ENCODE data around the gene MYOZ2.

MYOZ2 gene

DNA sequence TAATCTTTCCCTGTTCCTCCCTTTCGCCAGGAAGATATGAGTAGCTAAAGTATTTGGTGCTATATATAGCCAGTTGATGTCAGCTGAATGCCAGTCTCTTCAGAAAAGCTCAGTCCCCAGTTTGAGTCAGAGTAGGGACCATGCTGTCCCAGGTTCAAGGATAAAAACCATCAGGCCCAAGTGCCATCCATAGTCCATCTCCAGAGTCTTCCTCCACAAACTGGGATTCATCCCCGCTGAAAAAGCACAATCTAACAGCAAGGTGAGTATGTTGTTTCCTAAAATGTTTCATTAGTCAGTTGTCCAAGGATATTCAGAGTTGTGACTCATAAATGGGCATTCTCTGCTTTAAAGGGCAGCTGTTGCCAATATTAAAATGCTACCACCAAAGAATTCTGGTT, at the start of gene MYOZ2:
Gene MYOZ2 (plus strand): TSS at position 112 of the 401 bp plus-strand sequence. CDS start 694 bp downstream, outside the sequence.
- DNase-seq (ENCODE audit: low read depth in 2 of 2, low spot score in 1 of 2): no peak

DNA sequence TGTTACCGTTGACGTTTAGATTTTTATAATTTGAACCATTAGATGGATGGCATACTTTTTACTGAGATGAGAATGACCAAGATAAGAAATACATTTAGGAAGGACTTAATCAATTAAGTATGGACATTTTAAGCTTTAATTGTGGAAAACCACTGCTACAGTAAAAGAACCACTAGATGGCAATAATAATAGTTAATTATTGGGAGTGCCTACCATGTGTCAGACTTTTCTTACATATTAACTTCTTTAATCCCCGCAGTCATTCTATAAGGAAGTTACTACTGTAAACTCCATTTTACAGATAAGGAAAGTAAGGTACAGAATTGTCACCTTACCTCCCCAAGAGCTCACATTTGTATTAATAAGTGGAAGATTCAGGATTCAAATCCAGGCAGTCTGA, 48.5 kb upstream of the MYOZ2 start:
- DNase-seq (ENCODE audit: low read depth in 2 of 2, low spot score in 1 of 2): no peak

DNA sequence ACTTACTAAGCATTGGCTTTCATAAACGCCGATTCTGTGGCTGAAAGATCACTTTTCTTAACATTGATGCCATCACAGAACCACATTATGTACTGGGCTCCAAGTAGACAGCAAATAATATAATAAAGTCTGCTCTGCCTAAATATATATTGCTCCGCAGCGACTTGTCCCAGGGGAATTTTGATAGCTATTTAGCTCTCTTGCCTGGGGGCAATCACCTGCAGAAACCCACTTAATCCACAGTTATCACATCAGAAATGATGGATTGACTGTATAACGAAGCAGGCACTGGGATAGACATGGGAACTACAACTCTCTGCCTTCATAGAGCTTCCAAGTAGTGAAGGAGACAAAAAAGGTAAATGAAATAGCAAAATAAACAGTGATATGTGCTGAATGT, 48.0 kb upstream of the MYOZ2 start:
- DNase-seq (ENCODE audit: low read depth in 2 of 2, low spot score in 1 of 2): no peak

DNA sequence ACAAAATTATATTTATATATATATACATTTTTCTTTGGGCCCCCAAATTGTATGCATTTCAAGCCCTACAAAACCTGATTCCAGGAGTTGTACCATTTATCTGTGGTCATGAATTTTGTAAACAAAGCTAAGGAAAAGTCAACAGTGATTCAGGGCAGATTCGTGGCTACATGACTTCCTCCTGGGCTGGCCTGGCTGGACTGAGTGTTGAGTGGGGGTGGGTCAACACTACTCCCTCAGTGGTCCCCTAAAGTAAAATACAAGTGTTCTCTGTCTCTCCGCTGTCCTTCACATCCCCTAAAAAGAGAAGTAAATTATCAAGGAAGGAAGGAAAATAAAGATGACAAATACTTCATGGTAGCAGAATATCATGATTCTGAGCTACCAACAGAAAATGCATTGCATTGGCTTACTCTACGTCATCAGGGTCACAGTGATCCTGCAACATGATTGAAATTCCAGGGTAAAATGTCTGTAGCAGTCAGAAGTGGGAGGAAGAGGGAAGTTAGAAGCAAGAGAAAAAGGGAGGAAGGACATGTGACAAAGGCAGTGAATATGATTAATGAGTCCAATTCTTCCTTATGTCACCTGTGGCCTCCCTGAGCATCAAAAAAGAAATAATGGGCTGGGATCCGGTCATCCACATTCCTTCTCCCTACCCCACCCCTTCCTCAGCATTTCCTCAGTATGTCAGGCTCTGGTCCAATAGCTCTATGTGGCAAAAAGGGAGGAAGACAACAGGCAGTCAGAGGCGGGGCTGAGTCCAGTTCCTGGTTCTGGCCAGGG, 42.4 kb upstream of the MYOZ2 start:
- no peak for DNase-seq (ENCODE audit: low read depth in 2 of 2, low spot score in 1 of 2)

DNA sequence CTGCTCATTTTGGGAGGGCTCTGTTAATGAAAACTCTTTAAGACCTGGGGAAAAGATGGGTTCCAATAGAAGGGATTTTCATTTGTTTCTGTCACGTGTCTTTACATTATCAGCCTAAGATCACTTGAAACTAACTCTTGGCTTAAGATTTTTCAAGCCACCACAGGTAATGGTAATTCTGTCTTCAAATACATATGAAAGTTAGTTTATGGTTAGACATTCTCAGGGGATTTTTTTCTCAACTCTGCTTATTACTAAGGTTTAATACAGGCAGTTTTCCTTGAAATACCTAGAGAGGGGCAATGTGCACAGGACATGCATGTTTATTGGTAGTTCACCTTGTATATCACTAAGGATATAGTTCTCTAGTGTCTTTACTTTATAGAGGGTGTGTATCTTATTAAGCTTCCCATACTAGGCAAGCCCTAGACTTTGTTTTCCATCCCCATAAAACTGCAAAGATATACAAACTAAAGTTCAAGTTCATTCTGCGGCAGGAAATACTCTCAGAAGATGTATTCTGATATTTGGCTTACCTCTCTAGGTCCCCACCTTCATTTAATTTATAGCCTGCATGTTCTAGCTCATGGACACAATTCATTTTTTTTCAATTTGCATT, 38.2 kb upstream of the MYOZ2 start:
- DNase-seq (ENCODE audit: low read depth in 2 of 2, low spot score in 1 of 2): no peak

DNA sequence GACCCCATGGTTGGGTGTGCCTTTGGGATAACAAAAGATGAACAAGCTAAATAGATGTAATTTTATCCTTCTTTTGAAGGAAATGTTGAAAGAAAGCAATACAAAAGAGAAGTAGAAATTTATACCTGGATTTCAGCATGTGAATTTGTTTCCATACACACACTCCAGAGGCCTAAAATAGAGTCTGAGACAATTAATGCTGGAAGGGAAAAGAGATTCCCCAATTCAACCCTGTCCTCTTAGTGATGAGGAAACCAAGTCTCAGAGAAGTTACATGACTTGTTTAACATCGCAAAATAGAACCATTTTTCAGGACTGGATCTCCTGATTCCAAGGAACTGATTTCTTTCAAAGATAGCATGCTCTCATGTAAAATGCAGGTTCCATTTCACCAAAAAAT, 37.3 kb upstream of the MYOZ2 start:
- no peak for DNase-seq (ENCODE audit: low read depth in 2 of 2, low spot score in 1 of 2)

DNA sequence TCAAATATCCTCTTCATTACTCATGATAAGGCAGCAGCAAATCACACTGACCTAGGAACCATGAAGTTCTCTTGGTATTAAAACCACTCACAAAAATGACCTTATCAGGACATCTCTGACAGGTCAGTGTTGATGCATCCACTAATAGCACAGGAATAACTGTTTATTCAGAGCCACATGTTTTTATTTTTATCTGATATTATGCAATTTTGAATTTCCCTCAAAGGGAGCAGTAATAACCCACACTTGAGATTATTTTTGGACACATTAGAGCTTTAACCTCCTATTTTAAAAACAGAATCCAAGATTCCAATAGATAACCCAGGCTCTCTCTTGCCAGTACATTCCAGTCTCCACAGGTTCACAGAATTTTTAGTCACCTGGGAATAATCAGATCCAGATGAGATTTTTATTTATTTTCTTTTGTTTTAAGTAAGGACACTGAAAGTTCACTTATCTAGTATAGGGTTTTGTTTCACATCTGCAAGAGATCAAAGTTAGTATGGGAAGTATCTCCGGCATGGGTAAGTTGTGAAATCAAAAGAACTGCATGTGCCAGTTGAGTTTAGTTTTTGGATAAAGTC, 36.3 kb upstream of the MYOZ2 start:
- DNase-seq (ENCODE audit: low read depth in 2 of 2, low spot score in 1 of 2): no peak

DNA sequence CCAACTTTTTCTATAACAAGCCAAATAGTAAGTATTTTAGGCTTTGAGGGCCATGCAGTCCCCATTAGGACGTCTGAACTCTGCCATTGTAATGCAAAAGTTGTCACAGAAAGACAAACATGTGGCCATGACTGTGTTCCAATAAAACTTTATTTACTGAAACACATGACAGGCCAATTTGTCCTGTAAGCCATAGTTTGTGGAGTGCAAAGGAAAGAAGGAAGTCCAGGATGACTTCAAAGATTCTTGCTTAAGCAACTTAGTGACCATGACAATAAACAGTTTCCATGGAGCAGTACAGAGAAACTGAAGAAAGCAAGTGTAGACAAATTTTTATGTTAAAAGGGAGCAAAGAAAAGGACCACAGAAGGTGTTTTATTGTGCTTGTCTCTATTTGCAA, 35.0 kb upstream of the MYOZ2 start:
- no peak for DNase-seq (ENCODE audit: low read depth in 2 of 2, low spot score in 1 of 2)

DNA sequence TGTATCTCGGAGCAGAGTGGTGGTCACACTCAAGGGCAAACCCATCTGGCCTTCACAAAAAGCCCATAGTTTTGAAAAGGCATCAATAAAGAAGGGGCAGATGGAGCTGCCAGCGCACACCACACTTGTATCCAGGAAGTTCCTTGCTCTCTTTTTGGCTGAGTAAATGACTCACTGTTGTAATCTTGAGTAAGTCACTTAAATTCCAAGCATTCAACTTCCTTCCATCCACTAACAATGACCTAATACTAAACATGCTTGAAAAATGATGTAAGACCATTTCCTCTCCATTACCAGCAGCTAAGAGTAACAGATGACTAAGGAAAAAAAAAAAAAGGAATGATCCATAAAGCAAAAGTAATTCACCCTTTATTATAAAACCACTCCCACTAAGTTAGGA, 32.4 kb upstream of the MYOZ2 start:
- DNase-seq (ENCODE audit: low read depth in 2 of 2, low spot score in 1 of 2): no peak

DNA sequence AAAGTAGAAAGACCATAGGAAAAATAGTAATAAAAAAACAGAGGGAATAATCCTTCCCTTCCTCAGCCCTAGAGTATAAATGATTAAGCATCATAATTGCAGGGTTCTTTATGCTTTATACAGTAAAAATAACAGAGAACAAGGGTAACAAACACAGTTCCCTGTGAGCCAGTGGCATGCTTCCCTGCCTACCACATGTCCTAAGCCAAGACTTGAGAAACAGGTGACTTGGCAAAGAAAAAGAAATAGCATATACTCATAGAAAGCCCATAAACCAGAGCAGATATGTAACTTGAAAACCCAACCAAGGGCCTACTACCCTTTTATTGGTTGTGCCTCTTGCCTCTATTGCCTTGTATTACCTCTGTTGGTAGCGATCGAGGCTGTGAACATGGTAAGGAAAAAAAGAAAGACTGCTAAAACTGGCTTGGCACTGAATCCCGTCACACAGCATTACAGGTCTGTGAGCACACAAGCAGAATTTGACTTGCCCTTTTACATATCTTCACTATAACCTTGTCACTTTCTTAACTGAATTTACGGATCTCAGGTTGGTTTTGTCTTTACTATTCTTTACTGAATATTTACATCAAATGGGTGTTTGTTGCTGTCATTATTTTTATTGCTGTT, 30.9 kb upstream of the MYOZ2 start:
- DNase-seq (ENCODE audit: low read depth in 2 of 2, low spot score in 1 of 2): no peak

DNA sequence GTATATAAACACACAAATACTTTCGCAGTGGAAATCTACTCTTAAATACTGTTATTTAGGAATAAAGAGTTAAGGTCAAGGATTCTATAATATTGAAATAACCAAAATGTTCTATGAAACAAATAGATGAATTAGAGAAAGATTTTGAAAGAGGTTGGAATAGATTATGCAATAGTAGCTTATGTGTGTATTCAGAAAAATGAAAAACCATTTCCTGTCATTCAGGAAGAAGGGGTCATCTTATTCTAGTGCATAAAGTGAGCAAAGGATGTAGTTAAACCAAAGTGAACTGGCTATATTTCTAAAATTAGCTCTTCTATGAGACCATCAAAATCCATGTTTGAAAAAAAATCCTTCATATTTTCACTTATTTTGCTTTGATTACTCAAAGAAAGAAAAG, 30.0 kb upstream of the MYOZ2 start:
- DNase-seq (ENCODE audit: low read depth in 2 of 2, low spot score in 1 of 2): no peak

DNA sequence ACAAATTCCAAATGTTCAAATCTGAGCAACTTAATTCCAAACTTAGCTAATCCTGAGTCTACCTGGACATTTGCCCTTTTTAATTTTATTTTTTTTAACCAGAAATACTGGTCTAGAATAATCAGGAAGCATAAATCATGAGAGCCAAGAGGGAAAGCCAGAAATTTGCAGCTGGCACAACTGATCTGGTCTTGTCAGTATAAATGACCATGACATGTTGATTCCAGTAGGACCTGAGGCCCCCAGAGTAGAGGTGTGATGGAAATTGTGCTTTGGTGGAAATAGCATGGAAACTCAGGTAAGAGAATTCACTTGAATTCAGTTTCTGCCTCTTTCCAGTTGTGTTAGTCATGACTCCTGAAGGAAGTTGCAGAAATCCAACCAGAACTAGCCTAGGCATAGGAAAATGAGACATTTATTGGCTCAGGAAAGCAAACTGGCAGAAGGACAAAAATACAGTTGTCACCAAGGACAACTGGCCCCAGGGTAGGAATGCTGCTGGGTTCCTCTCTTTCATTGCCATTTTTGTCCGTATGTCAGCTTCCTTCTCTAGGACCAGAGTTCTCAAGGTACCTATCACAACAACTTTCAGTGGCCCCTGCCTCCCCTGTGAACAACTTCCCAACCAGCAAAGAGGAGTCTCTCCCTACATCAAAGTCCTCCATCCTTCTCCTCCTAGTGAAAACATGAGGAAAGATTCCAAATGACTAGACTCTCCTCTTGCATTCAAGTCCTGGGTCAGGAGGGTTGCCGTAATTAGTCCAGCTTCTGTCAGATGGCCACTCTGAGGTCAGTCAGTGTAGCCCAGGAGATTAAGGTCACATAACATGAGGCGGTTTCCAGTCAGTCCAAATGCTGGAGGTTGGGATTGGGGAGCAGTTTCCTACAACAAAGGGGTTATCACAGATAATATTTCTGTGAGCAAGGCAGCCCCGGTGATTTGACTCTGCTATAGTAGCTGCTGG, 29.3 kb upstream of the MYOZ2 start:
- DNase-seq (ENCODE audit: low read depth in 2 of 2, low spot score in 1 of 2): no peak

DNA sequence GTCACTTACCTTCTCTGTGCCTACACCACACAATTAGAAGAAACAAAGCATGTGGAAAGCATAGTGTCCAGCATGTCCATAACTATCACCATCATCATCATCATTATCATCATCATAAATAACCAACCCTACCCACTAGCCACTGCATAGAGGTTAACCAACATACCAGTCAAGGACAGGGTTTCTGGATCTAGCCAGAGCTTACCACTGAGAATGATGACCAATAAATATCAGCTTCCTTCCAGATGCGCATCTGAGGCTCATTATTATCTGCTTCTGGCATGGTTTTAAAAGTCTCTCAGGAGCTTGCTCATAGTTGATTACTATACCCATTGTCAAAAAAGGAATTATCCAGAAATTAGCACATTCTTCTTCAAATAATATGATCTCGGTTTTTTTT, 25.5 kb upstream of the MYOZ2 start:
- DNase-seq (ENCODE audit: low read depth in 2 of 2, low spot score in 1 of 2): no peak

DNA sequence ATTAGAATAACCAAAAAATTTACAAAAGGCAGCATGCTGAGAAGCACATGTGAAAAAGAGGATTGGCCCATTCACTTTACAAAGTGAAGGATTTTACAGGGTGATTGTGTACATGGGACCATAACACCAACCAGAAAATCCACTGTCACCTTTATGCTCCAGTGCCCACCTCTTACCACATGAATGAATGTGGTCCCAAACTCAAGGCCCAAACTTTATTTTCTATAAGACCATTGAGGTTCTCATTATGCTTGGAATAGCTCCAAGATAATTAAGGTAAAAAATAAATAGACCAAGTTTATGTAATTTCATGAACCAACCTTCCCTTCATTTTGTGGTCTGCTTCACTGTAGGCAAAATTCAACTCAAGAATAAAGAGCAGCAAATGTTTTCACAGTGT, 24.3 kb upstream of the MYOZ2 start:
- no peak for DNase-seq (ENCODE audit: low read depth in 2 of 2, low spot score in 1 of 2)

DNA sequence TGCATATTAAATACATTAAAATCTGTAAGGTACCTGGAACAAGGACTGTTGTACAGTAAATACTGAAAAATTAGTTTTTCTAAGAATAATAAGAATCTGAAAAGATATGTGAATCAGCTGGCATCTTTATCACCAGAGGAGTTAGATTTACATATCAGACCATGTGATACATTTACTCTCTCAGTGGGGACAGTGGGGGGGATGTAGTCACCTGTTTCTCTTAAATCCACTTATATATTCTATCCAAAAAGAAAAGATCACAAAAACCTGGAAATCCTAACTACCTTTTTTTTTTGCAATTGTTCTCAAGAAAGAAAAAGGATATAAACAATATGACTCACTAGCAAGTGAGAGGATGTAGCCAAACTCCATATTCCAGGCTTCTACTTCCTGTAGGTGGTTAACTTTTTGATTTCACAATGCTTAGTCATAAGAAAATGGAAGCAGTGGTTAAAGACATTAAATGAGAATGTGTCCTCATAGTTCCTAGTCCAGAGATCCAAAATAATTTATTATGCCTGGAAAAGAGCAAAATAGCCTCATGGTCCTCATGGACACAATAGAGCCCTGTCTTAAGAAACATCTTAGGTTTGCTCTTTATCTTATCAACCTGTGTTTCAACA, 22.5 kb upstream of the MYOZ2 start:
- no peak for DNase-seq (ENCODE audit: low read depth in 2 of 2, low spot score in 1 of 2)

DNA sequence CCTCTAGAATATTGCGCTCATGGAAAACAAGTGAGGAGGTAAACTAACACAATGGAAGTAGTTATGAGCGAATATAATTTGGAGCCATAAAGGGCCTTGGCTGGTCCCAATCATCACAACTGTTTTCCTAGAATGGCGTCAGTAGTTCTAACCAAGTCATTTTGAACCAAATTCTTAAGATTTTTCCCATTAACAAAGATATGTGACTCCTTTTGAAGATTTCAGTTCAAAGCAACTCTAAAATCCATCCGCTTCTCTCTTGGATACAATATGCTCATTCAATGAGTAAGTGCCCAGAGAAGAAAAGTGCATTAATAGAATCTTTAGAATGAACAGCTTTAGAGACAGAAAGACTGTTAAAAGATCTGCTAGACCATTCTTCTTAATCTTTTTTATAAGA, 19.6 kb upstream of the MYOZ2 start:
- DNase-seq (ENCODE audit: low read depth in 2 of 2, low spot score in 1 of 2): no peak

DNA sequence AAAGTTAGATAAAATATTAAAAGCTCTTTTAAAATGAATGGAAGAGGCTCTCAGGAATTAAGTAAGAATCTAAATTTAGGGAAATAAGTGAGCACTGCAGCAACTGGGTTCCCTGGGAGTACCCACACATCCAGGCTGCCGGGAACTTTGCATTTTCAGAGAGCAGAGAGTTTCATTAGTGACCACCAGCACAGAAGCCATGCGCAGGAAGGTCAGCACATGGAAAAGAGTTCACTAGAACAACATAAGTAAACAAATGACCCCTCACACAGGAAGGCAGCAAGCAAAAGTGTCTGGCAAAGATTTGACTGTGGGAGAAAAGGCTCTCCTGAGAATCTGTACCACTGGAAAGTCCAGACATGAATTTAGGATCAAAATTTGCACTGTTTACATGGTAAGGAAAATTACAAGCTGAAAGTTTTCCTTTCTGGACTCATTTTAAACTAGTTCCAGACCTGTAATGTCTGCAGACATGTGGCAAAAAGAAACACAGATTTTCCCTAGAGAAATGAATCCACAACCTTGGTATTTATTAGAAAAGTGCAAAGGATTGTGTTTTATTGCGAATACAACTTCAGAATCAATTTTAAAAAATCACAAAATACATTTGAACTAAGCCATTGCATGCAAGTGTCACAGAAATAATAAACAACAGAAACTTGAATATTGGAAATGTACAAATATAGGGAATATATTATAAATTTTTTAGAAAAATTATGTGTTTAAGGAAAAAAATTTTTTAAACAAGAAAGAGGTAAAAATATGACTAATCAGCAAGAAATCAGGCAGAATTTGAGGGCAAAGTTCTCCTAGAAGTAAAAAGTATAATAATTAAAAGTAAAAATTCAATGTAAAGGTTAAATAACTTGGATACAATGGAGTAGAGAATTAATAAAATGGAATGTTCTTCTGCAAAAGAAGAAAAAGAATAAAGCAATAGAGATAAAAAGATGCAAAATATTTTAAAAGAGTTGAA, 18.4 kb upstream of the MYOZ2 start:
- no peak for DNase-seq (ENCODE audit: low read depth in 2 of 2, low spot score in 1 of 2)

DNA sequence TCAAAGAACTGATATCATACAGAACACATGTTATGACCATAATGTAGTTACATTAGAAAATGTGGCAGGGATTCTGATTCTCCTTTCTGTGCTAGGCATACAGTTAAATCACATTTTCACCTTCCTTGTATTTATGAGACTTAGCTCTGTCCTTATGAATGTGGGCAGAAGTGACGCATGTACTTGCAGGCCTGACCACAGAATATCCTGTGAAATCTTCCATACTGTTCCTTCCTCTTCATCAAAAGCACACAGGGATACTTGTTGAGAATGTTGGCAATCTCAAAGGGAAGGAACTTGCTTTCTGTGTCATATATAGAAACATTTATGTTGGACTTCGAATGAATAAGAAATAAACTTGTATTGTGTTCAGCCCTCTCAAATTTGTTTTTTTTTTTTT, 17.2 kb upstream of the MYOZ2 start:
- no peak for DNase-seq (ENCODE audit: low read depth in 2 of 2, low spot score in 1 of 2)

DNA sequence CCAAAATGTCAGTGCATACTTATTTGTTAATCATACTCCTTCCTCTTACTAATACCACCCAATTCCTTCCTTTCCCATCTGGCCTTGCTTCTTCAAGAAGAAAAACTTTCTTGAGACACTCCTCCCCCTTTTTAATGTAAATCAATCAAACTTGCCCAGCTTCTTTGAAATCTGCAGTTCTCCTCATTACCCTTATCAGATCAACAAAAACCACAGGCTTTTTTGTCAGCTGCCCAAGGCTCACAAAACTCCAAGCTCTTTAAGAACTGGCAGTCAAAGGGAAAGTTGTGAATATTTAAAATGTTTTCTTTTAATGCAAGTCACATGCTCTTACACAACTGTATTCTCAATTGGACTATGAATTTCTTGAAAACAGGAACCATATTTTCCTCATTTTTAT, 11.3 kb upstream of the MYOZ2 start:
- DNase-seq (ENCODE audit: low read depth in 2 of 2, low spot score in 1 of 2): no peak
